ENCODE results near the gene ZNF750.

Gene ZNF750

DNA sequence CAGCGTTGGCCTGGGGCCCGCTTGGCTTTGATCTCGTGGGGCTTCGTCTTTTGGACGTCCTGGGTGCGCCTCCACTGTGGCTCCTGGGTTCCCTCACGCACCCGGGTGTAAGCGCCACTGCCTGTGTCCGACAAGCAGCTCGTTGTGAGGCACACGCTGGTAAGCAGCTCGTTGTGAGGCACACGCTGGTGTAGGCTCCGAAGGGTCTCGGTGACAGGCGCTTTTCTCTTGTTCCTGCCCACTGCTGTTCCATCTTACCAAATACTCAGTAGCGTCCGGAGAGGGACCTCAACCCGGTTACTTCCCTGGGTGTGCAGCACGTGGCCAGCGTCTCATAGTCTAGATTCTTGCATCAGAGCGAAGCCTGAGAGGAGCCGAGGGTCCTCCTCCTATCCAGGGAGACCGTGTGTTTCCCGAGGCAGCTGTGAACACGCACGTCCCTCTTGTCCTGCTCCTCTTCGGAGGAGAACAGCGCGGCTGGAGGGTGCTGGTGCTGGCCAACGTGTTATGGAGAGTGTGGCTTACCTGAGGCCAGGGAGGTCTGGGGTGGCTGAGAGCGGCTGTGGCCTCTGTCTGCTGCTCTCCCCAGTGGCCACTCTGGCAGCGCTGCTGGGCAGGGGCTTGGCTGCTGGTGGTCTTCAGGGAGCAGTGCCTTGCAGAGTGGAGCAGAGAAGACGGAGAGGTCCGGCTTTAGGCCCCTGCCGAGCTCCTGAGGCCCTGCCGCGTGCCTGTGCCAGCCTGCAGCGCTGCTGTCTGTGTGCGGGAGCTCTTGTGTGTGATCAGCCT lies 32.1 kb upstream of the ZNF750 start:
- TF ChIP-seq, protein P1, sequence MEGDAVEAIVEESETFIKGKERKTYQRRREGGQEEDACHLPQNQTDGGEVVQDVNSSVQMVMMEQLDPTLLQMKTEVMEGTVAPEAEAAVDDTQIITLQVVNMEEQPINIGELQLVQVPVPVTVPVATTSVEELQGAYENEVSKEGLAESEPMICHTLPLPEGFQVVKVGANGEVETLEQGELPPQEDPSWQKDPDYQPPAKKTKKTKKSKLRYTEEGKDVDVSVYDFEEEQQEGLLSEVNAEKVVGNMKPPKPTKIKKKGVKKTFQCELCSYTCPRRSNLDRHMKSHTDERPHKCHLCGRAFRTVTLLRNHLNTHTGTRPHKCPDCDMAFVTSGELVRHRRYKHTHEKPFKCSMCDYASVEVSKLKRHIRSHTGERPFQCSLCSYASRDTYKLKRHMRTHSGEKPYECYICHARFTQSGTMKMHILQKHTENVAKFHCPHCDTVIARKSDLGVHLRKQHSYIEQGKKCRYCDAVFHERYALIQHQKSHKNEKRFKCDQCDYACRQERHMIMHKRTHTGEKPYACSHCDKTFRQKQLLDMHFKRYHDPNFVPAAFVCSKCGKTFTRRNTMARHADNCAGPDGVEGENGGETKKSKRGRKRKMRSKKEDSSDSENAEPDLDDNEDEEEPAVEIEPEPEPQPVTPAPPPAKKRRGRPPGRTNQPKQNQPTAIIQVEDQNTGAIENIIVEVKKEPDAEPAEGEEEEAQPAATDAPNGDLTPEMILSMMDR (conservative IDR thresholded peaks at IDR 0.05): no peak
- TF ChIP-seq ZFX (IDR thresholded peaks at IDR 0.05): no peak
- H3K27ac ChIP-seq: no peak overlapping the region

DNA sequence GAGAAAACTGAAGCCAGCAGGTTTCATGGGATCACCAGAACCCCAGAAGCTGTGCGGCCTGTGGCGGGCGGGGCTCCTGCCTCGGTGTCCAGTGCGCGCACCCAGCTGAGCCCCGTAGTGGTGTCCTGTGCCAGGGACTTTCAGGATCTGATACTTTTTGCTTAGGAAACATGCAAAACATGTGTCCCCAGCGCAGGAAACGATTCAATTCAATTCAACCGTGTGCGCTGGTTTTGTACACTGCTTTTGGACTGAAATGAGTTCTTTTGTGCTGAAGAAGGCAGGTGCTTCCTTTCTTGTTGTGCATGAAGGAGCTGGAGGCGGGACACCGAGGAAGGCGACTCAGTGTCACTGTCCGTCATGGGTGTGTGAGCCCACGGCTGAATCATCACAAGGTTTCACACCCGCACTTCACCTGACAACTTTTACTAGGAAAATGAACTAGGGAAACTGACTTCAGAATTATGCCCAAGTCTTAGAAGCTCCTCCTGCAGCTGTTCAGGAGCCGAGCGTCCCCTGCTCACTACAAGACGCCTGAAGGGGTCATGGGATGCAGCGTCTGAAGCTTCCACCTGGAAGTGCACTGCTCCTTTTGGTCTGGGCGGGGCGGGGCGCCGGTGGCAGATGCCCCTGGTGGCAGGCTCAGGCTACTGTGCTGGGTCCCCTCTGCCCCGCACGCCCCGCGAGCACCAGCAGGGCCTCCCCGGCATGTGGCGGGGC lies 31.4 kb upstream of the ZNF750 start:
- no peak overlapping the region for H3K27ac ChIP-seq
- TF ChIP-seq ZFX (IDR thresholded peaks at IDR 0.05): no peak
- TF ChIP-seq, protein P1 (conservative IDR thresholded peaks at IDR 0.05): no peak

DNA sequence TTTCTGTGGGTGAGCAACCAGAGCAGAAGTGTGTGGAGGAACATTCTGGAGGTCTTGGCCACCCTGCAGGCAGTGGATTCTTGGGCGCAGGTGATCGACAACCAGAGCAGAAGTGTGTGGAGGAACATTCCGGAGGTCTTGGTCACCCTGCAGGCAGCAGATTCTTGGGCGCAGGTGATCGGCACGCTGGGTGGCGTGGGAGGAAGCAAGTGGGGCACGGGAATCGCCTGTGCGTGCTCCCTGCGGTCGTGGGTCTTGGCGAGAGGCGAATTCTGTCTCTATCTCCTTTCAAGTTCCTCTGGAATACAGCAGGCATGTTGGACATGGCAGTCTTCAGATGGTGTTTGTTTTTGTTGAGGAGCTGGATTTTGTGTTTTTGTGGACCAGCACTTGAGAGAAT lies 30.7 kb upstream of the ZNF750 start:
- H3K27ac ChIP-seq: no peak overlapping the region
- TF ChIP-seq, protein P1 (conservative IDR thresholded peaks at IDR 0.05): no peak
- no peak for TF ChIP-seq ZFX (IDR thresholded peaks at IDR 0.05)

DNA sequence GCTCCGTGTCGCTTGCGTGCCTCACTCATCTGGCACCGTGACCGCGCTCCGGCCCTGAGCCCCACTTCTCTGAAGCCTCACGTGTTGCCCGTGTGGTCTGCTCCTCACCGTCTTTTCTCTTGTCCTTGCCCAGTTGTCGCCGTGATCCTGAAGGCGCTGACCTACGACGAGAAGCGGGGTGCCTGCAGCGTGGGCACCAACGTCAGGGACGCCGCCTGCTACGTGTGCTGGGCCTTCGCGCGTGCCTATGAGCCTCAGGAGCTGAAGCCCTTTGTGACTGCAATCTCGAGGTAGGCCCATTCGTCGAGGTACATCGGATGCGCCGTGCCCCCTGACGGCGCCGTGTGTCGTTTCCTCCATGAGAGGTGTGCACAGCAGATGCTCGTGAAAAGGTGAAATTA lies 30.3 kb upstream of the ZNF750 start:
- no peak overlapping the region for H3K27ac ChIP-seq
- no peak for TF ChIP-seq ZFX (IDR thresholded peaks at IDR 0.05)
- TF ChIP-seq, protein P1 (conservative IDR thresholded peaks at IDR 0.05): no peak

DNA sequence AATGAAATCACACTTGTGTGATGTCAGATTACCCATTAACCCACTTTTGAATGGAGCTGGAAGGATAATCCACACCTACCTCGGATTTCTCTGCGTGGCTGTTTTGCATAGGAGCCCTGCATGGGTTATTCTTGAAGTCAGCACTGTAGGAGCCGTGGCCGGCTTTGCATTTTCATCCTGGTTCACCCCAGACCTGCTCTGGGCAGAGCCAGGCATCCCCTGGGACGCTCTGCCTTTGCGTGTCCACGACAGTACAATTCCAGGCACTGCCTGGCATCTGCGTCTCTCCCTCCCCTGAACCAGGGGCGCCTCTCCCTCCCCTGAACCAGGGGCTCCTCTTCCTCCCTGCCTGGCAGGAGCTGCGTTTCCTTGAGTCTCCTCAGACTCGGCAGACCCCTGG lies 29.7 kb upstream of the ZNF750 start:
- no peak for TF ChIP-seq ZFX (IDR thresholded peaks at IDR 0.05)
- TF ChIP-seq, protein P1 (conservative IDR thresholded peaks at IDR 0.05): no peak
- no peak overlapping the region for H3K27ac ChIP-seq

DNA sequence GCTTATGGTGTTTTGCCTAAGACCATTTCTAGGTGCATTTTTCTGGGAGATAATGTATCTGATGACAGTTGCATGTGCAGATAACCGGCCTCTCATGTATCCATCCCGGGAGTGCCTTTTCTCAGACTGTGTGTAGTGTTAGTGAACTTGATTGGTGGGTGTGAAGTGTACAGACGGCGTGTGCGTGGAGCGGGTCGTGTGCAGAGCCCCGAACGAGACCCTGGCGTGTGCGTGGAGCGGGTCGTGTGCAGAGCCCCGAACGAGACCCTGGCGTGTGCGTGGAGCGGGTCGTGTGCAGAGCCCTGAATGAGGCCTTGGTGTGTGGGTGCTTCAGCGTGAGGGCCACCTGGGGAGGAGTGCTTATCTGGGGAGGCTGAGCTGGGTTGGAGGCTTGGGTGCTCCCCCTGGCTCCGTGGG lies 28.9 kb upstream of the ZNF750 start:
- H3K27ac ChIP-seq: no peak overlapping the region
- no peak for TF ChIP-seq ZFX (IDR thresholded peaks at IDR 0.05)
- TF ChIP-seq, protein P1 (conservative IDR thresholded peaks at IDR 0.05): no peak

DNA sequence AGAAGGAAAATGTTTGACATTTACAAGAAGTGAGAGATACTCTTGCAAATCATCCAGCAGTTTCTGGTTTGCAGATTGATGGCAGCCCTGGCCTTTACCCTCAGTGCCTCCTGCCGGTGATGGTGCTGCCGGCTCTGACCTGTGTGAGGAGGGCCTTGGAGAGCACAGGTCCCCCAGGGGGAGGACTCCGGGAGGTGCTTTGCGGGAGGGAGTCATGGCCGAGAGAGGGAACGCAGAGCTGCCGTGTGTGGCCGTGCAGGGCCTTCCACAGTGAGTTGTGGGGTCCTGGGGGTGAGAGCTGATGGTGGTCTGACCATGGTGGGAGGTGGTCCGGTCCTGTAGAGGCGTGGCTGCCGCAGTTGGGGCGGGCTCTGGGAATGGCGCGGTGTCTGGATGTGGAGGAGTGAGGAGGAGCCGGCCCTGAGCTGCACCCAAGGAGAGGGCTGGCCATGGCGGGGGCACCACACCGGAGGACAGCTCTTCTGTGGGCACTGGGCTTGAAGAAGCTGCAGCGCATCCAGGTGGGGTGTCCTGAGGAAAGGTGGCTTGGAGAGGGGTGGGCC lies 28.0 kb upstream of the ZNF750 start:
- TF ChIP-seq ZFX (IDR thresholded peaks at IDR 0.05): no peak
- TF ChIP-seq, protein P1 (conservative IDR thresholded peaks at IDR 0.05): no peak
- H3K27ac ChIP-seq: no peak overlapping the region

Data from C4-2B (cell line).